ENCODE measurements around the gene SUGT1.

- TF ChIP-seq POLR2A (IDR thresholded peaks at IDR 0.05): no peak
- no peak for TF ChIP-seq CTCF (IDR thresholded peaks at IDR 0.05)
Observed at GRCh38 chr13:52651897-52652195, 790 bp upstream of the SUGT1 start.
